ENCODE data around the gene HSF5. TPM values are rescaled to one million over a fixed set of nuclear protein-coding genes. Genes with fewer than 3 reads are reported as not detected.

Gene HSF5
- total RNA-seq, 1 experiment from 2014 or later: not detected

DNA sequence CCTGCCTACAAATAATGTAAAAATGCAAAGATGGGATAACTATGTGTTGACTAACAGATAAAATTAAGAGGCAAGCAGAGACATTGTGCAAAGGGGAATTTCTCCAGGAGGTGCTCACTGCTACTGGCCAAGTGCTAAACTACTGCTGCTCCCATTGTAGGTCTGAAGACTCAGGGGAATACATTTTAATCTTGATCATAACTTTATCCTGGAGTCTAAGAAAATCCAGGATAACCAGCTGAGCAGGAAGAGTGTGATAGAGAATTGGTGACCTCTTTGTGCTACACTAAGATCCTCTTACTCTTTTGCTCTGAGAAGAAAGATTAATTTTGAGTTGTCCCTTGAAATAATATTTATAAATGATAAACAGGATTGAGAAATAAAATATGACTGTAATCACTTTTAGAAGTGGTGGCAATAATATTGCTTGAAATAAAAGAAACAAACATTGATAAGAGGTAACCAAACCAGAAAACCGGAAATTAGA lies 76.8 kb downstream of the HSF5 start:
- Histone ChIP-seq H3K36me3 (ENCODE audit: control insufficient read depth in 1 of 2, insufficient read depth in 2 of 2, low read length in 2 of 2) (peaks cover 0 to 8% of the 10 kb centered on the region in 2 experiments; a peak in 2 of 4 replicates), H4K20me1 (ENCODE audit: insufficient read depth) (no peaks in the 10 kb centered on the region), H3K27ac (ENCODE audit: low read depth, low read length) (no peak overlapping the region; the same call in 1 of the 2 replicates), H3K79me2 (ENCODE audit: insufficient read depth, low read length) (peaks cover 100% of the 10 kb centered on the region), H3K4me3 (replicated peaks in 1 of 2; ENCODE audit: low read depth in 1 of 2, low read length in 2 of 2) (no peak overlapping the region), H3K9me2 (ENCODE audit: insufficient read depth) (no peaks in the 10 kb centered on the region), H3K27me3 (ENCODE audit: insufficient read depth, low read length) (no peaks in the 10 kb centered on the region), H2AFZ (ENCODE audit: low read depth, low read length, poor library complexity, severe bottlenecking) (no peak overlapping the region), H3K9me3 (ENCODE audit: control insufficient read depth in 1 of 2, insufficient read depth in 1 of 2, low read depth in 1 of 2, low read length in 2 of 2) (no peaks in the 10 kb centered on the region), H3K9ac (ENCODE audit: low read length) (peak overlapping the region; percentile 1; the same call in 1 of the 2 replicates), H3K4me1 (ENCODE audit: control insufficient read depth in 1 of 2, insufficient read depth in 2 of 2, low read length in 2 of 2) (peaks cover 74 to 99% of the 10 kb centered on the region in 2 experiments), H3K4me2 (ENCODE audit: low read length) (peak overlapping the region; percentile 86)
- ChIA-PET POLR2A (interaction anchor here (1.2 kb wide), 1 partner anchor 11 kb away, joined by 3 read pairs; no protein-coding TSS in a partner anchor), RAD21 (ENCODE audit: low non-redundant PET in 1 of 2, low total read pairs in 2 of 2, uncharacterized antibody in 2 of 2, unreplicated experiment in 2 of 2) (no interaction called here), CTCF (no interaction called here)
- intact Hi-C loops (cut with micrococcal nuclease): no loop called here
- DNase-seq (ENCODE audit: low read depth, low spot score) (no peak), ATAC-seq (no peak)
- TF ChIP-seq, protein P1, sequence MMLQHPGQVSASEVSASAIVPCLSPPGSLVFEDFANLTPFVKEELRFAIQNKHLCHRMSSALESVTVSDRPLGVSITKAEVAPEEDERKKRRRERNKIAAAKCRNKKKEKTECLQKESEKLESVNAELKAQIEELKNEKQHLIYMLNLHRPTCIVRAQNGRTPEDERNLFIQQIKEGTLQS (IDR thresholded peaks at IDR 0.05): no peak
- BruUV-seq (replicated peaks): no TSS peak

DNA sequence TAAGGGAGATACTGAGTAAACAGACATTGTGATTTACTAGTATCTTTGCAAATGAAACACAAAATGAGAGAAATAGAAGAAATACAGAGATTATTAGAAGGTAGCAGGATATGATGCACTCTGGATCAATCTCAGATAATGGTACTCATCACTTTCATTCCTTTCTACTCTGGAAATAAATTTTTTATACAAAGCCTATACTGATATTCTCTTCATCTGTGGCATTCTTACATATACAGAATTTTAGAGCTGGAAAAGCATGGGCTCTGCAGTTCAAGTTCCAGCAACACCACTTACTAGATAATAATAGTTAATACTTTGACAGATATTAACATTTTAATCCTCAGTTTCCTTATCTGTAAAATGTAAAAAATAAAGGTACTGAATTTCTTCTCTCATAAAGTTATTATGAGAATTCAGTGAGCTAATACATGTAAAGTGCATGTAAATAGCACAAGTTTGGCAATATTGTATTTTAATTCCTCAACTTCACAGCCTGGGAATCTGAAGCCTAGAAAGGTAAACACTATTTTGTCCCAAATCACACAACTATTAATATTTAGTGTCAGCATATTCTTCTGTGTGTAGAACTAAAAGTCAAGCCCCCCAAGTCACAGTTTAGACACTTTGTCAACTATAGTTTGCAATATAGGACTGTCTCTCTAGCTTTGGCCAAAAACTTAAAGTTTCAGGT lies 77.3 kb downstream of the HSF5 start:
- no peaks in the 10 kb centered on the region for H3K27me3 ChIP-seq (ENCODE audit: insufficient read depth, low read length)
- RAD21 ChIA-PET (ENCODE audit: low non-redundant PET in 1 of 2, low total read pairs in 2 of 2, uncharacterized antibody in 2 of 2, unreplicated experiment in 2 of 2): no interaction called here
- H3K36me3 ChIP-seq (ENCODE audit: control insufficient read depth in 1 of 2, insufficient read depth in 2 of 2, low read length in 2 of 2): peaks cover 0 to 8% of the 10 kb centered on the region in 2 experiments; a peak in 2 of 4 replicates
- POLR2A ChIA-PET: interaction anchor here (1.2 kb wide), 1 partner anchor 11 kb away, joined by 3 read pairs; no protein-coding TSS in a partner anchor
- H4K20me1 ChIP-seq (ENCODE audit: insufficient read depth): no peaks in the 10 kb centered on the region
- DNase-seq (ENCODE audit: low read depth, low spot score): no peak
- H3K9me2 ChIP-seq (ENCODE audit: insufficient read depth): no peaks in the 10 kb centered on the region
- H3K4me3 ChIP-seq (replicated peaks in 1 of 2; ENCODE audit: low read depth in 1 of 2, low read length in 2 of 2): no peak overlapping the region
- no peak for ATAC-seq
- no peak overlapping the region for H2AFZ ChIP-seq (ENCODE audit: low read depth, low read length, poor library complexity, severe bottlenecking)
- H3K9me3 ChIP-seq (ENCODE audit: control insufficient read depth in 1 of 2, insufficient read depth in 1 of 2, low read depth in 1 of 2, low read length in 2 of 2): no peaks in the 10 kb centered on the region
- peak overlapping the region; percentile 86 for H3K4me2 ChIP-seq (ENCODE audit: low read length)
- 0 out of 2 replicates have a peak overlapping the region, but pooled peaks have one; percentile 1 for H3K9ac ChIP-seq (ENCODE audit: low read length)
- peaks cover 75 to 99% of the 10 kb centered on the region in 2 experiments for H3K4me1 ChIP-seq (ENCODE audit: control insufficient read depth in 1 of 2, insufficient read depth in 2 of 2, low read length in 2 of 2)
- H3K27ac ChIP-seq (ENCODE audit: low read depth, low read length): no peak overlapping the region; the same call in 1 of the 2 replicates
- intact Hi-C loops (cut with micrococcal nuclease): no loop called here
- peaks cover 100% of the 10 kb centered on the region for H3K79me2 ChIP-seq (ENCODE audit: insufficient read depth, low read length)
- BruUV-seq (replicated peaks): no TSS peak
- no peak for TF ChIP-seq POLR2AphosphoS5 (IDR thresholded peaks at IDR 0.05; ENCODE audit: low read depth, low read length)
- no peak for TF ChIP-seq TCF7L2 (IDR thresholded peaks at IDR 0.05; ENCODE audit: borderline replicate concordance, extremely low read depth, insufficient read depth, insufficient read length)
- TF ChIP-seq ELF1 (IDR thresholded peaks at IDR 0.05; ENCODE audit: borderline replicate concordance, low read depth): no peak
- no peak for TF ChIP-seq SP1 (IDR thresholded peaks at IDR 0.05; ENCODE audit: low read depth)
- CTCF ChIA-PET: no interaction called here
